Epithelial cell of proximal tubule (primary cell): ENCODE measurements around the gene INMT. TPM values are rescaled to one million over a fixed set of nuclear protein-coding genes. Genes with fewer than 3 reads are reported as not detected.

Source experiments
- DNase-seq: peaks from one replicate; pipeline ENCODE4 v3.0.0-alpha.2; 2011; ENCODE audit warnings: low read depth
- H3K4me3 ChIP-seq: 2 replicates; pipeline ENCODE4 v1.5.1; 2011; ENCODE audit warnings: low read depth, mild to moderate bottlenecking, low read length
- CTCF ChIP-seq: conservative IDR thresholded peaks from 2 replicates; pipeline ENCODE4 v1.5.1; 2012; ENCODE audit warnings: low read depth, mild to moderate bottlenecking, low read length
- total RNA-seq: library from RNA; depleted of rRNA; stranded (reverse); fragments of >200 nt; gene quantifications from 2 replicates; pipeline ENCODE4 v1.2.3, GENCODE V29; 2015

The INMT gene
- total RNA-seq, 1 donor from 2014 or later = 0.81 TPM

DNA sequence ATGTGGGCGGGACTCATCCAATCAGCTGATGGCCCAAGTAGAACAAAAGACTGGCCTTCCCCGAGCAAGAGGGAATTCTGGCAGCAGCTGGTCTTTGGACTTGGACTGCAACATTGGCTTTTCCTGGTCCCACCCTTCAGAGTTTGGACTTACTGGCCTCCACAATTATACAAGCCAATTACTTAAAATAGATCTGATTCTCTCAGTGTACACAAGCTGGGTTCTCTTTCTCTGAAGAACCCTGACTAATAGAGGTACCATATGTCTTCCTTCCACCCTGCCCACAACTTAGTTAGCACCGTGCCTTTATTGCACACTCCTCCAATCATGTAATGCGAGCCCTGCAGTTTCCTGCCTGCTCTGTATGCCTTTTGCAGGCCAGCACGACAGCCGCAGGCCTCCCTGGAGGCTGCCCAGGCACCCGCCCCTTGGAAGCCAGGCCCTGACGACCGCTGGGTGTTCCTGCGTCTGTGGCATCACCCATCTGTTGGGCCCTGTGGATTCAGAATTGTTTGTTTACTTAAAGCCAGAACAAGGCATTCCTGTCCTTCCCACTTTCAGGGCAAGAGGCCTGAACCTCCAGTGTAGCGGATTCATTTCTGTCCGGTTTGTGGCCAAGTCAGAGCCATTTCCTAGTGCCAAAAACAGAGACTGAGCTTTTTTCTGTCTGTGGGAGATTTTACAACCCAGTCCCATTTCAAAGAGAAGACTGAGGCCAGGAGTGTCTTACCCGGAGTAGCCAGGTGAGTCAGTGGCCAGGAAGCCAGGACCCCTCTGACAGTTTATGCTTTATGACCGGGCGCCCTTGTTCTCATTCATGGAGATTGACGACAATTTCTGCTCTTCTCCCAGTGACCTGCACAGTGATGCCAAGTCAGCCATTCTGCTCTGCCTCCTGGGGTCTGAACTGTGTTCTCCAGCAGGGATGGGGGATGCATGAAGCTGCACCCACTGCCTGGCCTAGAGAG, 968 bp upstream of the INMT start:
- no peak for TF ChIP-seq CTCF
- H3K4me3 ChIP-seq = no peak overlapping the region
- DNase-seq = no peak

- TF ChIP-seq CTCF = no peak
- no peak overlapping the region for H3K4me3 ChIP-seq
- DNase-seq = no peak
These were observed 549 bp downstream of the INMT start for GRCh38 chr7:30752484-30752883.

DNA sequence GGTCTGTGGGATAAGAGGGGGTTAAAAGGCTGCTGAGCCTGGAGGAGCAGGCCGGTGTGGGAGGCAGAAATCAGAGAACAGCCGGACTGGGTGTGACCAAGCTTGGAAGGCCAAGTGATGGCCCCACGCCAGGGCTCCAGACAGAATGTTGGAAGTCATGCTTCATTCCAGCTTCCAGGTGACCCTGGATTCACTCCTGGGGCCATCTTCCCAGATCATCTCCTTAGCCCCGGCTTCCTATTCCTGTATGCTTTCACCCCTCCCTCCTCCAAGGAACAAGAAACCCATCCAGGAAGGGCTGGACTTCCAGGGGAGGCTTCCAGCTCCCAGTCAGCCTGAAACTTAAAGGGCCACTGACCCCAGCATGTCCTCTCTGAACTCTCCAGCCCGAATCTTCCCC, 1.0 kb downstream of the INMT start:
- no peak for TF ChIP-seq CTCF
- DNase-seq = no peak
- H3K4me3 ChIP-seq = no peak overlapping the region

DNA sequence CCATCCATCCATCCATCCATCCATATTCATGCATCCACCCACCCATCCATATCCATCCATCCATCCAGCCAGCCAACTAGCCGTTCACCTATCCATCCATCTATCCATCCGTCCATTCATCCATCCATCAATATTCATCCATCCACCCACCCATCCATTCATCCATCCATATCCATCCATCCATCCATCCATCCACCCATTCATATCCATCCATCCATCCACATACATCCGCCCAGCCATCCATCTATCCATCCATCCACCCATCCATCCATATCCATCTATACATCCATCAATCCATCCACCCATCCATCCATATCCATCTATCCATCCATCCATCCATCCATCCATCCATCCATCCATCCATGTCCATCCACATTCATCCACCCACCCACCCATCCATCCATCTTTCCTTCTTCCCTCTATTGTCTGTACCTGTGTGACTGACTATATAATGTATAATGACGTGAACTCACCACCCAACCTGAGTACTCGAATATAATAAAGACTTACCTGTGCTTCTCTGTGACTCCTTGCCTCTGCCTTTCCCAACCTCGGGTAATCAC, 2.5 kb downstream of the INMT start:
- no peak for TF ChIP-seq CTCF
- no peak overlapping the region for H3K4me3 ChIP-seq

DNA sequence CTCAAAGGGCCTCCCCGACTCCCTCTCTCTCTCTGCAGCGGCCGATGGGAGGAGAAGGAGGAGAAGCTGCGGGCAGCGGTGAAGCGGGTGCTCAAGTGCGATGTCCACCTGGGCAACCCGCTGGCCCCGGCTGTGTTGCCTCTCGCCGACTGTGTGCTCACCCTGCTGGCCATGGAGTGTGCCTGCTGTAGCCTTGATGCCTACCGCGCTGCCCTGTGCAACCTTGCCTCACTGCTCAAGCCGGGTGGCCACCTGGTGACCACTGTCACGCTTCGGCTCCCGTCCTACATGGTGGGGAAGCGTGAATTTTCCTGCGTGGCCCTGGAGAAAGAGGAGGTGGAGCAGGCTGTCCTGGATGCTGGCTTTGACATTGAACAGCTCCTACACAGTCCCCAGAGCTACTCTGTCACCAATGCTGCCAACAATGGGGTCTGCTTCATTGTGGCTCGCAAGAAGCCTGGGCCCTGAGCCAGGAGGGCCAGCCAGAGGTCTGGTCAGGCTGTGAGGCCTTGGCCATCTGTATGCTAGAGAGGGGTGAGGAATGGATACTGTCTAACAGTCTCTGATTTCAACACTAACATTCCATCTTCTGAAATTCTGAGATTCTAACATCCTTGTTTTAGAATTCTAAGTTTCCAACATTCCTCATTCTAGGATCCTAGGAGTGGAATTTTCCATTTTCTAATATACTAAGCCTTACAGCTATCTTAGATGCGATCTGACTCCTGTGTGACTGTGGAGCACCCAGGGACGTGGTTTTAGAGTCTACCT, 3.6 kb downstream of the INMT start:
- TF ChIP-seq CTCF = no peak
- H3K4me3 ChIP-seq = no peak overlapping the region
- no peak for DNase-seq

More for the DNA sequence above, 2.5 kb downstream of the INMT start:
- DNase-seq = no peak

DNA sequence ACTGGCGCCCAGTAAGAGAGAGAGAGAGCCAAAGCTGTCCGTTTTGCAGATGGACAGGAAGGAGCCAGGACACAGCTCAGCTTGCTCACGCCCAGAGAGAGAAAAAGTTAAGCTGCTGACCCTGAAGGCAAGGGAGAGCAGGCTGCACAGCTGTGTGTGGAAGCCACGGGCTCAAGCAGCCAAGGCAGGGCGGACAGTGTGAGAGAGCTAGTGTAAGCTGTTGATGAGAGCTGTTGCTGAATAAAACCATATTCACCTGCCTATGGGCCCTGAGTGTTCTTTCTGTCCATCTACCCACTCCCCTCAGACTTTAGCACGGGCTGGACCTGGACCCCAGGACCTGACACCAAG, 5.4 kb downstream of the INMT start:
- DNase-seq = no peak
- no peak overlapping the region for H3K4me3 ChIP-seq
- no peak for TF ChIP-seq CTCF
